Left ventricle myocardium inferior (tissue), 1 donor: ENCODE results near the gene SECISBP2. TPM values are rescaled to one million over a fixed set of nuclear protein-coding genes. Genes with fewer than 3 reads are reported as not detected.

Source experiments
- DNase-seq: peaks from one replicate; pipeline ENCODE4 v3.0.0-alpha.2; 2020
- H3K27ac ChIP-seq: fragments of 200-600 bp; replicated peaks from 2 replicates; pipeline ENCODE4 v1.8.0; 2021
- H3K27me3 ChIP-seq: fragments of 200-600 bp; 2 replicates; pipeline ENCODE4 v1.8.0; 2021; ENCODE audit warnings: low read depth
- H3K36me3 ChIP-seq: fragments of 200-600 bp; 2 replicates; pipeline ENCODE4 v1.8.0; 2021
- H3K4me1 ChIP-seq: fragments of 200-600 bp; 2 replicates; pipeline ENCODE4 v1.8.0; 2021
- H3K4me3 ChIP-seq: fragments of 200-600 bp; 2 replicates; pipeline ENCODE4 v1.8.0; 2021; ENCODE audit warnings: mild to moderate bottlenecking, moderate library complexity
- H3K9me3 ChIP-seq: fragments of 200-600 bp; replicated peaks from 2 replicates; pipeline ENCODE4 v1.8.0; 2021
- CTCF ChIP-seq: fragments of 200-600 bp; IDR thresholded peaks from 2 replicates; pipeline ENCODE4 v1.8.0; 2021; ENCODE audit warnings: antibody characterized with exemption, mild to moderate bottlenecking, borderline replicate concordance
- intact Hi-C: fragments of 100-400 bp; cut with micrococcal nuclease; formaldehyde crosslinking; loops from one replicate; pipeline ENCODE4 v1.11.0; 2022
- total RNA-seq: library from RNA; stranded (reverse); fragmentation: NEBNext Ultra II Directional; extraction: Animal tissue kit (Norgen Biotek cat#: 25700); gene quantifications from one replicate; pipeline ENCODE4 v1.2.1, GENCODE V29; 2021
- donor health status: DM: no; HTN: yes; CAD: no; lungs with severe emphysema.

Gene SECISBP2
- total RNA-seq, 1 donor from 2014 or later, result 13.8 TPM

- Histone ChIP-seq H3K9me3 (no peaks in the 10 kb centered on the region), H3K27ac (no peak overlapping the region), H3K4me1 (no peaks in the 10 kb centered on the region), H3K36me3 (peaks cover 2% of the 10 kb centered on the region), H3K27me3 (no peaks in the 10 kb centered on the region), H3K4me3 (no peak overlapping the region)
- intact Hi-C loops, result no loop called here
- TF ChIP-seq CTCF, result no peak
- DNase-seq, result no peak
Observed at GRCh38 chr9:89377411-89377810, 59.1 kb downstream of the SECISBP2 start.

DNA sequence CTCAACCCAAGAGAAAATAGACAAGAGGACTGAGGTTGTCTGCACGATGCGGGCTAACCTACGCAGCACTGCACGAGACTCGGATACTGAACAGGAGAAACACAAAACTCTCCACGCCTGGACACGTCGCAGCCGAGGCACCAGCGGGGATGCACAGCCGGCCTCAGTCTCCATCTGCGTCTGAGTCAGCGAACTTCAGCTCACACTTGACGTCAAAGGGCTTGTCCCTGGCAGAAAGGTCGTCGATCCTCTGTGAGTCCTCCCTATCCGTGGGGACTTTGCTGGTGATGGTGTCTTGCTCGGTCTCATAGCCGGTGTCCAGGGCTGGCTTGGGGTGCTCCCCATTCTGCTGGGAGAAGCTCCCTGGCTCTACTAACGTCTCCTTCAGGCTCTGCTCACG lies 60.2 kb downstream of the SECISBP2 start:
- intact Hi-C loops, result no loop called here
- Histone ChIP-seq H3K27ac (no peak overlapping the region), H3K27me3 (no peaks in the 10 kb centered on the region), H3K36me3 (peaks cover 4% of the 10 kb centered on the region), H3K9me3 (no peaks in the 10 kb centered on the region), H3K4me3 (no peak overlapping the region), H3K4me1 (no peaks in the 10 kb centered on the region)
- no peak for DNase-seq
- TF ChIP-seq CTCF, result no peak

- TF ChIP-seq CTCF, result no peak
- Histone ChIP-seq H3K9me3 (no peaks in the 10 kb centered on the region), H3K36me3 (peaks cover 4% of the 10 kb centered on the region), H3K4me1 (no peaks in the 10 kb centered on the region), H3K27ac (no peak overlapping the region), H3K27me3 (no peaks in the 10 kb centered on the region), H3K4me3 (no peak overlapping the region)
- DNase-seq, result no peak
- intact Hi-C loops, result no loop called here
Observed at GRCh38 chr9:89379031-89379430, 60.7 kb downstream of the SECISBP2 start.

DNA sequence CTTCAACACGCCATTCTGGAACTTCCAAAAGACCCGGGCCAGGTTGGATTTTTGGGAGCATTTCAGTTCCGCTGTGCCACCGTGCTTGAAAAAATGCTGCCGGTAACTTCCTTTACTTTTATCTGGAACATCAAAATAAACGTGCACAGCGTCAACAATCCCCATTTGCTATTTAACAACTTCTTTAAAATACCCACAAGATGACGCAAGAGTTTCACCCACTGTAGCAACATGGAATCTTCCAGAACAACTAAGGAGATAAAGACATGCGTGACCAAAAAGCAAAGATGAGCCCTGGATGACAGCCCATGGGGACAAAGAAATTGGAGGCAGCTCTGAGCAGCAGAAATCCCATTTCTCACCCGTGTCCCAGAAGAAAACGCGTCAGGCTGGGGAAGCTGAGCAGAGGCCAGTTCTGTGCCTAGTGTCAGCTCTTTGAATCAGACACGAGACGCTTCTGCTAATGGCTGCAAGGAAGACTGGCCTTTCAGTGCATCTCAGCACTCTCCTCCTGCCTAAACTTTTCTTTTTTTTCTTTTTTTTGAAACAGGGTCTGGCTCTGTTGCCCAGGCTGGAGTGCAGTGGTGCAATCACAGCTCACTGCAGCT lies 61.3 kb downstream of the SECISBP2 start:
- DNase-seq, result no peak
- no peaks in the 10 kb centered on the region for H3K9me3 ChIP-seq
- H3K36me3 ChIP-seq, result peaks cover 4% of the 10 kb centered on the region
- H3K4me1 ChIP-seq, result no peaks in the 10 kb centered on the region
- intact Hi-C loops, result no loop called here
- no peak for TF ChIP-seq CTCF
- no peak overlapping the region for H3K4me3 ChIP-seq
- H3K27ac ChIP-seq, result no peak overlapping the region
- H3K27me3 ChIP-seq, result no peaks in the 10 kb centered on the region

DNA sequence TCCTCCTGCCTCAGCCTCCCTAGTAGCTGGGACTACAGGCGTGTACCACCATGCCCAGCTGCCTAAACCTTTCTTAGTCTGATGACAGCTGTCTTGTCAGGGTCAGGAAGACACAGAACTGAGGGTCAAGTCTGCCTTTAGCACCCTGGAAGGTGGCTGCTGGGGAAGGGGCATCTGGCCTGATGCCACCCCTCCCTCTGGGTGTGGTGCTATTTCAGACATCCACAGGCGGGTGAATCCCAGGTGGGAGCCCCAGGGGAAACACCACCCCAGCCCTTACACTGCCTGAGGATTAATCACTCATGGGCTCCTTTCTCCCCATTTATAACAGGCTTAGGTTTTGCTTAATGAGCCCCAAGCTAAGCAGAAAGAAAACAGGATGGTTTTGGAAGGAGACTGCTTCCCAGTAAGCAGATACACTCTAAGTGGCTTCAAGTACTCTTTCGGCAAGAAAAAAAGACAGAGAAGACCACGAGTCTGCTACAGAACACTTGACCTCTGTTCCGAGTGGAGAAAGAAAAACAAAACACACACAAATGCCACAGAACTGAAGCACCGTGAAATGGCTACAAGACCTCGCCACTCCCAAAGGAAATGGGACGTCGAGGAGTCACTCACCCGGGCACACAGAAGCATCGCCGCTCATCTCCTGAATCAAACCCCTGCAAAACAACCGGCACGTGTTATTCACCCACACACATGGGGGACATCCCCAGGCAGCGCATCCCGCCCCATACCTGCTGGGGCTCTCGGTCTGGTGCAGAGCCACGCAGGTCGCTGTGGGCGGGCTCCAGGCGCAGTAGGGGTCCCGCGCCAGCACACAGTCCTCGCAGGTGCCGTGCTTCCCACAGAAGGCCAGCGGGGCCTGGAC lies 62.4 kb downstream of the SECISBP2 start:
- no peak for DNase-seq
- Histone ChIP-seq H3K36me3 (peaks cover 4% of the 10 kb centered on the region), H3K27me3 (no peaks in the 10 kb centered on the region), H3K4me3 (no peak overlapping the region), H3K4me1 (no peaks in the 10 kb centered on the region), H3K9me3 (no peaks in the 10 kb centered on the region), H3K27ac (no peak overlapping the region)
- no peak for TF ChIP-seq CTCF
- intact Hi-C loops, result no loop called here
